K562 (cell line): ENCODE results near the gene SYNPR. TPM values are rescaled to one million over a fixed set of nuclear protein-coding genes. Genes with fewer than 3 reads are reported as not detected.

Source experiments
- ATAC-seq: fragments of 200-7000 bp; cut with Tn5 transposase; 3 replicates; pipeline ENCODE4 v1.9.1; 2020; ENCODE audit warnings: moderate library complexity
- BruUV-seq: library from RNA; stranded (reverse); fragments of 400-500 nt; replicated peaks from 2 replicates; lab custom pipeline; 2021; lab: Mats Ljungman, UMichigan
- CTCF ChIA-PET: fragments of 300-600 bp; formaldehyde crosslinking; extraction: SDS; loops from one replicate; lab custom pipeline; 2021; ENCODE audit warnings: low intra/inter-chr PET ratio; lab: Yijun Ruan, JAX
- POLR2A ChIA-PET: fragments of 300-600, 350-650 bp; sonication (Branson Sonifier 250); formaldehyde crosslinking; extraction: SDS; loops from one replicate; lab custom pipeline; 2021; ENCODE audit warnings: antibody characterized with exemption, inconsistent platforms; lab: Yijun Ruan, JAX
- DNase-seq, 4 experiments: peaks; one replicate each; pipeline versions ENCODE4 v3.0.0 to v3.0.0-alpha.2; 2011 to 2018; ENCODE audit warnings: low spot score in 3 of 4, mixed read lengths in 3 of 4; ENCODE audit errors: extremely low read depth in 1 of 4
- FAIRE-seq: peaks from 2 replicates; lab custom pipeline; 2011; peaks lifted over from hg19 to GRCh38; lab: Jason Lieb, UNC
- H2AFZ ChIP-seq: 2 replicates; pipeline ENCODE4 v1.6.0; 2011; ENCODE audit warnings: low read depth, low read length, control low read depth, inconsistent platforms
- H3K27ac ChIP-seq: fragments of 200-600 bp; 3 replicates; pipeline ENCODE4 v1.8.0; 2011; ENCODE audit warnings: low read depth, mild to moderate bottlenecking, control low read depth, inconsistent platforms, low read length, moderate library complexity, mixed read lengths; ENCODE audit errors: extremely low read depth
- H3K27me3 ChIP-seq, 2 experiments: fragments of 300-600 bp in 1 of 2; 2 replicates in 1 of 2; 3 replicates in 1 of 2; pipeline versions ENCODE4 v1.6.0 to v1.8.0; 2011; ENCODE audit warnings: inconsistent platforms in 2 of 2, low read length in 2 of 2, mild to moderate bottlenecking in 1 of 2, mixed read lengths in 1 of 2, moderate library complexity in 1 of 2; ENCODE audit not compliant: control insufficient read depth in 2 of 2, insufficient read depth in 2 of 2
- H3K36me3 ChIP-seq: fragments of 300-600 bp; 3 replicates; pipeline ENCODE4 v1.8.0; 2011; ENCODE audit warnings: mild to moderate bottlenecking, low read length, inconsistent platforms; ENCODE audit not compliant: control insufficient read depth, insufficient read depth
- H3K4me1 ChIP-seq, 2 experiments: fragments of 200-600 bp in 1 of 2; replicated peaks in 1 of 2; 2 replicates in 1 of 2; 3 replicates in 1 of 2; pipeline versions ENCODE4 v1.5.1 to v1.8.0; 2011; ENCODE audit warnings: inconsistent platforms in 2 of 2, low read length in 2 of 2, mild to moderate bottlenecking in 1 of 2, mixed read lengths in 1 of 2, moderate library complexity in 1 of 2; ENCODE audit not compliant: control insufficient read depth in 2 of 2, insufficient read depth in 2 of 2
- H3K4me2 ChIP-seq: 2 replicates; pipeline ENCODE4 v1.6.1; 2011; ENCODE audit warnings: low read length, control low read depth, inconsistent platforms, mixed read lengths; ENCODE audit not compliant: insufficient read depth
- H3K4me3 ChIP-seq: fragments of 200-600 bp; sonication (generic), shearing (Covaris generic); 2 replicates; pipeline ENCODE4 v1.5.1; 2016; ENCODE audit warnings: control low read depth, inconsistent platforms
- H3K79me2 ChIP-seq: fragments of 200-600 bp; 3 replicates; pipeline ENCODE4 v1.8.0; 2011; ENCODE audit warnings: low read length, inconsistent platforms; ENCODE audit not compliant: control insufficient read depth, insufficient read depth
- H3K9ac ChIP-seq, 2 experiments: 2 replicates each; pipeline versions ENCODE4 v1.6.0 to v1.6.1; 2011; ENCODE audit warnings: low read depth in 2 of 2, low read length in 2 of 2, control low read depth in 1 of 2, inconsistent platforms in 1 of 2, mild to moderate bottlenecking in 1 of 2, mixed read lengths in 1 of 2; ENCODE audit not compliant: insufficient read depth in 1 of 2
- H3K9me1 ChIP-seq: one replicate; pipeline ENCODE4 v1.6.0; 2011; ENCODE audit warnings: inconsistent platforms, mild to moderate bottlenecking, low read length, moderate library complexity; ENCODE audit not compliant: control insufficient read depth, insufficient read depth
- H3K9me3 ChIP-seq: replicated peaks from 2 replicates; pipeline ENCODE4 v1.5.1; 2011; ENCODE audit warnings: low read depth, low read length, inconsistent platforms; ENCODE audit not compliant: control insufficient read depth, insufficient read depth
- H4K20me1 ChIP-seq: replicated peaks from 2 replicates; pipeline ENCODE4 v1.6.1; 2011; ENCODE audit warnings: low read length, inconsistent platforms, mixed read lengths; ENCODE audit not compliant: control insufficient read depth, insufficient read depth
- CREB3L1 ChIP-seq: fragments of 450-650 bp; IDR thresholded peaks from 2 replicates; pipeline ENCODE4 v1.6.1; 2014; ENCODE audit warnings: low read depth, mild to moderate bottlenecking, moderate library complexity, borderline replicate concordance
- DPF2 ChIP-seq: fragments of 450-650 bp; IDR thresholded peaks from 2 replicates; pipeline ENCODE4 v1.6.1; 2016
- IRF9 ChIP-seq: fragments of 450-650 bp; IDR thresholded peaks from 2 replicates; pipeline ENCODE4 v1.6.1; 2016; ENCODE audit warnings: missing biosample characterization, missing genetic modification characterization
- JUND ChIP-seq, 2 experiments: IDR thresholded peaks; 2 replicates in 1 of 2; 3 replicates in 1 of 2; pipeline ENCODE4 v1.6.1; 2011; ENCODE audit warnings: borderline replicate concordance in 2 of 2, low read depth in 2 of 2, low read length in 2 of 2, improper control_type of control experiment in 1 of 2, missing biosample characterization in 1 of 2, missing genetic modification characterization in 1 of 2, missing genetic modification reagents in 1 of 2
- MAFG ChIP-seq: fragments of 450-650 bp; conservative IDR thresholded peaks from 2 replicates; pipeline ENCODE4 v1.6.1; 2016; ENCODE audit warnings: missing genetic modification characterization, missing compliant biosample characterization
- PTBP1 ChIP-seq: fragments of 200-400 bp; formaldehyde crosslinking; IDR thresholded peaks from 2 replicates; pipeline ENCODE4 v1.6.1; 2017; ENCODE audit warnings: low read depth, low read length
- RBFOX2 ChIP-seq: fragments of 200-400 bp; formaldehyde crosslinking; IDR thresholded peaks from 2 replicates; pipeline ENCODE4 v1.6.1; 2017; ENCODE audit warnings: low read depth, mild to moderate bottlenecking, low read length, moderate library complexity
- SMARCC2 ChIP-seq: fragments of 450-650 bp; IDR thresholded peaks from 2 replicates; pipeline ENCODE4 v1.6.1; 2017; ENCODE audit warnings: antibody characterized with exemption, moderate library complexity, mild to moderate bottlenecking, low read depth
- U2AF1 ChIP-seq: fragments of 200-400 bp; formaldehyde crosslinking; optimal IDR thresholded peaks from 2 replicates; pipeline ENCODE3; 2017; ENCODE audit warnings: mild to moderate bottlenecking, low read depth, low read length, moderate library complexity
- ZBTB8A ChIP-seq: fragments of 450-650 bp; IDR thresholded peaks from 2 replicates; pipeline ENCODE4 v1.6.1; 2018; ENCODE audit warnings: mild to moderate bottlenecking, moderate library complexity; ENCODE audit not compliant: partially characterized antibody
- ZNF347 ChIP-seq: fragments of 450-650 bp; formaldehyde crosslinking; IDR thresholded peaks from 2 replicates; pipeline ENCODE4 v1.4.0; 2020; ENCODE audit warnings: low read depth, mild to moderate bottlenecking, moderate library complexity
- WGBS: fragments of 100-300 bp; shearing (Covaris generic); methylation state at CpG from one replicate; pipeline ENCODE4 v1.1.6; 2016; ENCODE audit warnings: low coverage, mixed read lengths; ENCODE audit not compliant: insufficient coverage; ENCODE audit errors: missing lambda C conversion rate; 5-methylcytosine and 5-hydroxymethylcytosine counted together
- in situ Hi-C: fragments of 300-500 bp; cut with MboI; formaldehyde crosslinking; loops from 4 replicates; pipeline ENCODE4 v1.15.0; 2018; ENCODE audit warnings: inconsistent platforms, mixed read lengths
- intact Hi-C: fragments of 100-400 bp; cut with micrococcal nuclease; formaldehyde crosslinking; loops from 2 replicates; pipeline ENCODE4 v1.14.2; 2022
- polyA plus RNA-seq, 8 experiments: library from polyadenylated mRNA; depleted of rRNA in 4 of 8; stranded (reverse) in 5 of 8; unstranded in 3 of 8; fragments of >200 nt; fragmentation: Nextera tagmentation in 2 of 8; fragmentation: Illumina TruSeq in 1 of 8; extraction: Ambion mirVana in 2 of 8; extraction: Trizol in 1 of 8; gene quantifications; 2 replicates each; pipeline versions ENCODE4 v1.2.1 to v1.2.3, GENCODE V29; 2011 to 2014; ENCODE audit warnings: inconsistent platforms in 1 of 8, missing spikeins in 1 of 8
- total RNA-seq, 7 experiments: library from RNA; depleted of rRNA in 6 of 7; stranded (reverse); fragments of >200 nt in 6 of 7; fragmentation: Illumina TruSeq in 2 of 7; extraction: Trizol in 2 of 7; gene quantifications; 2 replicates each; pipeline versions ENCODE4 v1.2.1 to v1.2.3, GENCODE V29; 2011 to 2021; ENCODE audit warnings: low replicate concordance in 1 of 7
- TF ChIP-seq, protein P1 (sequence below): fragments of 450-650 bp; IDR thresholded peaks from 2 replicates; pipeline ENCODE4 v1.6.1; 2017; ENCODE audit warnings: mild to moderate bottlenecking, moderate library complexity
- TF ChIP-seq, protein P2 (sequence below): sonication (generic); formaldehyde crosslinking; IDR thresholded peaks from 2 replicates; pipeline ENCODE4 v1.8.1; 2023; ENCODE audit warnings: mild to moderate bottlenecking, missing genetic modification reagents
- TF ChIP-seq, protein P3 (sequence below), 2 experiments: fragments of 150-350 bp in 1 of 2; IDR thresholded peaks; 2 replicates each; pipeline ENCODE4 v1.6.1; 2012 to 2016; ENCODE audit warnings: low read depth in 2 of 2, low read length in 2 of 2, mild to moderate bottlenecking in 1 of 2, moderate library complexity in 1 of 2

SYNPR gene
- total and polyA plus RNA-seq, 9 of the 15 experiments (the other 6 are each of a cell fraction or from before 2014, with no cell fraction given), result not detected

DNA sequence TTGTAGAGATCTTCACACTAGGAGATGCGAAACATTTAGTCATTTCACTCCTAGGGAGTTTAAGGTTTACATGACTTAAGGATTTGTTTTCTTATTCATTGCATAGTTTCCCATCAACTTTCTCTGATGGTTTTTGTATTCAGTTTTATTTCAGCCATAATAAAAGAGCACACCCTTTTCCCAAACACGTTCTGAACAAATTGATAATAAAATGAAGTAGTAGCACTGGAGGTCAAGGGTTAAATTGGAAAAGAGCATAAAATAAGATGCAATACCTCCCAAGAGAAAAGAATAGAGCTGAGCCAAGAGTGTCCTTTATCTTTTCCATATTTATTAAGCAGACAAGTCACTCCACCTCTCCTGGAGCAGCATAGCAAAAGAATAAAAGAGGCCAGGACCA, 104.9 kb downstream of the SYNPR start:
- POLR2A ChIA-PET, result no interaction called here
- no peak for FAIRE-seq
- Histone ChIP-seq H3K4me2 (no peak overlapping the region), H3K79me2 (no peaks in the 10 kb centered on the region), H4K20me1 (no peaks in the 10 kb centered on the region), H3K4me3 (no peak overlapping the region), H3K27me3 (no peaks in the 10 kb centered on the region), H3K9me3 (no peaks in the 10 kb centered on the region), H3K27ac (no peak overlapping the region), H3K9me1 (no peaks in the 10 kb centered on the region), H2AFZ (no peak overlapping the region), H3K4me1 (no peaks in the 10 kb centered on the region), H3K36me3 (no peaks in the 10 kb centered on the region), H3K9ac (no peak overlapping the region)
- intact Hi-C loops (no loop called here), in situ Hi-C loops (no loop called here)
- CTCF ChIA-PET, result no interaction called here
- ATAC-seq, result no peak
- BruUV-seq, result no TSS peak
- WGBS, result 5% methylated on average over 2 of the region's 2 CpGs
- no peak for DNase-seq
- TF ChIP-seq ZBTB8A (no peak), IRF9 (no peak), U2AF1 (no peak), DPF2 (no peak), CREB3L1 (no peak), PTBP1 (no peak), RBFOX2 (no peak), JUND (IDR thresholded peaks at IDR 0.05; ENCODE audit: borderline replicate concordance, low read depth, low read length) (no peak), JUND (tag; IDR thresholded peaks at IDR 0.05; ENCODE audit: borderline replicate concordance, low read depth, low read length) (no peak), MAFG (no peak), SMARCC2 (no peak), ZNF347 (CRISPR knock-in tag) (no peak)
- TF ChIP-seq, protein P1, sequence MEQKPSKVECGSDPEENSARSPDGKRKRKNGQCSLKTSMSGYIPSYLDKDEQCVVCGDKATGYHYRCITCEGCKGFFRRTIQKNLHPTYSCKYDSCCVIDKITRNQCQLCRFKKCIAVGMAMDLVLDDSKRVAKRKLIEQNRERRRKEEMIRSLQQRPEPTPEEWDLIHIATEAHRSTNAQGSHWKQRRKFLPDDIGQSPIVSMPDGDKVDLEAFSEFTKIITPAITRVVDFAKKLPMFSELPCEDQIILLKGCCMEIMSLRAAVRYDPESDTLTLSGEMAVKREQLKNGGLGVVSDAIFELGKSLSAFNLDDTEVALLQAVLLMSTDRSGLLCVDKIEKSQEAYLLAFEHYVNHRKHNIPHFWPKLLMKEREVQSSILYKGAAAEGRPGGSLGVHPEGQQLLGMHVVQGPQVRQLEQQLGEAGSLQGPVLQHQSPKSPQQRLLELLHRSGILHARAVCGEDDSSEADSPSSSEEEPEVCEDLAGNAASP, result no peak
- TF ChIP-seq, protein P2, sequence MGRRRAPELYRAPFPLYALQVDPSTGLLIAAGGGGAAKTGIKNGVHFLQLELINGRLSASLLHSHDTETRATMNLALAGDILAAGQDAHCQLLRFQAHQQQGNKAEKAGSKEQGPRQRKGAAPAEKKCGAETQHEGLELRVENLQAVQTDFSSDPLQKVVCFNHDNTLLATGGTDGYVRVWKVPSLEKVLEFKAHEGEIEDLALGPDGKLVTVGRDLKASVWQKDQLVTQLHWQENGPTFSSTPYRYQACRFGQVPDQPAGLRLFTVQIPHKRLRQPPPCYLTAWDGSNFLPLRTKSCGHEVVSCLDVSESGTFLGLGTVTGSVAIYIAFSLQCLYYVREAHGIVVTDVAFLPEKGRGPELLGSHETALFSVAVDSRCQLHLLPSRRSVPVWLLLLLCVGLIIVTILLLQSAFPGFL (CRISPR knock-in tag), result no peak
- TF ChIP-seq, protein P3, sequence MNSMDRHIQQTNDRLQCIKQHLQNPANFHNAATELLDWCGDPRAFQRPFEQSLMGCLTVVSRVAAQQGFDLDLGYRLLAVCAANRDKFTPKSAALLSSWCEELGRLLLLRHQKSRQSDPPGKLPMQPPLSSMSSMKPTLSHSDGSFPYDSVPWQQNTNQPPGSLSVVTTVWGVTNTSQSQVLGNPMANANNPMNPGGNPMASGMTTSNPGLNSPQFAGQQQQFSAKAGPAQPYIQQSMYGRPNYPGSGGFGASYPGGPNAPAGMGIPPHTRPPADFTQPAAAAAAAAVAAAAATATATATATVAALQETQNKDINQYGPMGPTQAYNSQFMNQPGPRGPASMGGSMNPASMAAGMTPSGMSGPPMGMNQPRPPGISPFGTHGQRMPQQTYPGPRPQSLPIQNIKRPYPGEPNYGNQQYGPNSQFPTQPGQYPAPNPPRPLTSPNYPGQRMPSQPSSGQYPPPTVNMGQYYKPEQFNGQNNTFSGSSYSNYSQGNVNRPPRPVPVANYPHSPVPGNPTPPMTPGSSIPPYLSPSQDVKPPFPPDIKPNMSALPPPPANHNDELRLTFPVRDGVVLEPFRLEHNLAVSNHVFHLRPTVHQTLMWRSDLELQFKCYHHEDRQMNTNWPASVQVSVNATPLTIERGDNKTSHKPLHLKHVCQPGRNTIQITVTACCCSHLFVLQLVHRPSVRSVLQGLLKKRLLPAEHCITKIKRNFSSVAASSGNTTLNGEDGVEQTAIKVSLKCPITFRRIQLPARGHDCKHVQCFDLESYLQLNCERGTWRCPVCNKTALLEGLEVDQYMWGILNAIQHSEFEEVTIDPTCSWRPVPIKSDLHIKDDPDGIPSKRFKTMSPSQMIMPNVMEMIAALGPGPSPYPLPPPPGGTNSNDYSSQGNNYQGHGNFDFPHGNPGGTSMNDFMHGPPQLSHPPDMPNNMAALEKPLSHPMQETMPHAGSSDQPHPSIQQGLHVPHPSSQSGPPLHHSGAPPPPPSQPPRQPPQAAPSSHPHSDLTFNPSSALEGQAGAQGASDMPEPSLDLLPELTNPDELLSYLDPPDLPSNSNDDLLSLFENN (IDR thresholded peaks at IDR 0.05; ENCODE audit: low read depth in 2 of 2, low read length in 2 of 2), result no peak
